NCI-H510A treated with DMSO at 0.1 percent for 48 hours (cell line): ENCODE measurements around the gene GRIA1.

Experiments
- DNase-seq: peaks from one replicate; lab custom pipeline; 2025; lab: John Stamatoyannopoulos, UW

GRIA1 gene

GRCh38 chr5:153659039-153659736, 168.7 kb downstream of the GRIA1 start:
- no peak for DNase-seq

GRCh38 chr5:153660919-153661318, 170.4 kb downstream of the GRIA1 start:
- no peak for DNase-seq

GRCh38 chr5:153661897-153662296, 171.4 kb downstream of the GRIA1 start:
- no peak for DNase-seq

- DNase-seq: no peak
Measured at GRCh38 chr5:153670101-153670500, 179.6 kb downstream of the GRIA1 start.

- DNase-seq: no peak
Measured at GRCh38 chr5:153671653-153672346, 181.3 kb downstream of the GRIA1 start.

GRCh38 chr5:153672347-153673090, 182.0 kb downstream of the GRIA1 start:
- DNase-seq: no peak

- DNase-seq: no peak
Measured at GRCh38 chr5:153674356-153674755, 183.9 kb downstream of the GRIA1 start.

- no peak for DNase-seq
Measured at GRCh38 chr5:153676406-153676805, 185.9 kb downstream of the GRIA1 start.

- DNase-seq: no peak
Measured at GRCh38 chr5:153676821-153677220, 186.4 kb downstream of the GRIA1 start.

GRCh38 chr5:153678617-153679329, 188.3 kb downstream of the GRIA1 start:
- no peak for DNase-seq

GRCh38 chr5:153690236-153690635, 199.8 kb downstream of the GRIA1 start:
- DNase-seq: no peak

- DNase-seq: no peak
Measured at GRCh38 chr5:153696256-153696655, 205.8 kb downstream of the GRIA1 start.

GRCh38 chr5:153699035-153699434, 208.6 kb downstream of the GRIA1 start:
- no peak for DNase-seq

- no peak for DNase-seq
Measured at GRCh38 chr5:153700940-153701339, 210.5 kb downstream of the GRIA1 start.

- DNase-seq: no peak
Measured at GRCh38 chr5:153702265-153702664, 211.8 kb downstream of the GRIA1 start.

GRCh38 chr5:153704110-153704509, 213.6 kb downstream of the GRIA1 start:
- DNase-seq: no peak

- DNase-seq: no peak
Measured at GRCh38 chr5:153707626-153708025, 217.2 kb downstream of the GRIA1 start.

- DNase-seq: no peak
Measured at GRCh38 chr5:153711755-153712154, 221.3 kb downstream of the GRIA1 start.

- no peak for DNase-seq
Measured at GRCh38 chr5:153712946-153713345, 222.5 kb downstream of the GRIA1 start.

- DNase-seq: no peak
Measured at GRCh38 chr5:153713943-153714342, 223.5 kb downstream of the GRIA1 start.

GRCh38 chr5:153714798-153715197, 224.3 kb downstream of the GRIA1 start:
- DNase-seq: no peak

- DNase-seq: no peak
Measured at GRCh38 chr5:153717287-153717686, 226.8 kb downstream of the GRIA1 start.
